Right atrium auricular region (tissue), 2 donors: Measurements from ENCODE around the gene STOML2. TPM values are rescaled to one million over a fixed set of nuclear protein-coding genes. Genes with fewer than 3 reads are reported as not detected.
A peak's percentile ranks its signal among the peaks of the same experiment; 100 is the strongest.

Source experiments
- DNase-seq: peaks from one replicate; pipeline ENCODE4 v3.0.0-alpha.2; 2019; ENCODE audit warnings: low spot score
- H3K27ac ChIP-seq, 2 donors: fragments of 200-600 bp; sonication (generic); 1 replicate in 1 of 2; 2 replicates in 1 of 2; pipeline ENCODE4 v1.5.1; 2016 to 2019
- H3K27me3 ChIP-seq, 2 donors: fragments of 200-600 bp; sonication (generic); one replicate each; pipeline versions ENCODE4 v1.5.1 to v1.6.0; 2017 to 2019
- H3K36me3 ChIP-seq: fragments of 200-600 bp; sonication (generic); one replicate; pipeline ENCODE4 v1.5.1; 2016
- H3K4me1 ChIP-seq, 2 donors: fragments of 200-600 bp; sonication (generic); one replicate each; pipeline versions ENCODE4 v1.5.1 to v1.6.0; 2017 to 2019
- H3K4me3 ChIP-seq, 2 donors: fragments of 200-600 bp; sonication (generic); 1 replicate in 1 of 2; 2 replicates in 1 of 2; pipeline ENCODE4 v1.5.1; 2017 to 2019; ENCODE audit warnings: mild to moderate bottlenecking in 1 of 2, moderate library complexity in 1 of 2
- H3K9me3 ChIP-seq, 2 donors: fragments of 200-600 bp; sonication (generic); one replicate each; pipeline ENCODE4 v1.5.1; 2019
- CTCF ChIP-seq, 2 donors: fragments of 200-600 bp; sonication (generic); IDR thresholded peaks; one replicate each; pipeline ENCODE4 v1.5.1; 2019; ENCODE audit warnings: antibody characterized with exemption in 2 of 2
- total RNA-seq, 2 donors: library from RNA; depleted of rRNA; stranded (reverse); fragments of >200 nt; gene quantifications; one replicate each; pipeline ENCODE4 v1.1.0, GENCODE V29; 2016

Gene STOML2
- total RNA-seq, 2 donors from 2014 or later: 114 to 115 TPM

GRCh38 chr9:35134920-35135319 is 32.0 kb upstream of the STOML2 start:
- TF ChIP-seq CTCF (IDR thresholded peaks at IDR 0.05): no peak
- Histone ChIP-seq H3K4me1 (no peaks in the 10 kb centered on the region), H3K27ac (no peak overlapping the region)

GRCh38 chr9:35116898-35117551 is 14.1 kb upstream of the STOML2 start:
- Histone ChIP-seq H3K4me3 (peak overlapping the region; percentile 62 to 65), H3K9me3 (no peaks in the 10 kb centered on the region), H3K36me3 (no peaks in the 10 kb centered on the region), H3K27ac (peak overlapping the region; percentile 90 to 98), H3K27me3 (no peaks in the 10 kb centered on the region), H3K4me1 (peaks cover 0 to 47% of the 10 kb centered on the region in 2 donors)
- DNase-seq: peak; percentile 95
- peak; percentile 92 to 96 for TF ChIP-seq CTCF (IDR thresholded peaks at IDR 0.05)

More at GRCh38 chr9:35134920-35135319, 32.0 kb upstream of the STOML2 start:
- no peak for DNase-seq
- Histone ChIP-seq H3K36me3 (no peaks in the 10 kb centered on the region), H3K9me3 (no peaks in the 10 kb centered on the region), H3K4me3 (no peak overlapping the region), H3K27me3 (no peaks in the 10 kb centered on the region)

GRCh38 chr9:35116539-35116897 is 13.6 kb upstream of the STOML2 start:
- no peak for TF ChIP-seq CTCF (IDR thresholded peaks at IDR 0.05)
- peaks cover 0 to 51% of the 10 kb centered on the region in 2 donors for H3K4me1 ChIP-seq
- DNase-seq: no peak
- H3K36me3 ChIP-seq: no peaks in the 10 kb centered on the region
- peak overlapping the region; percentile 62 to 65 for H3K4me3 ChIP-seq
- peak overlapping the region; percentile 90 to 98 for H3K27ac ChIP-seq
- H3K27me3 ChIP-seq: no peaks in the 10 kb centered on the region
- no peaks in the 10 kb centered on the region for H3K9me3 ChIP-seq

GRCh38 chr9:35115680-35116538 is 13.0 kb upstream of the STOML2 start, which contains the start of gene ATOSB:
Gene ATOSB (minus strand): TSS chr9:35115862. CDS start chr9:35108274, 7,588 bp downstream.
- H3K36me3 ChIP-seq: no peaks in the 10 kb centered on the region
- no peaks in the 10 kb centered on the region for H3K27me3 ChIP-seq
- H3K9me3 ChIP-seq: no peaks in the 10 kb centered on the region
- peaks cover 0 to 53% of the 10 kb centered on the region in 2 donors for H3K4me1 ChIP-seq
- no peak for TF ChIP-seq CTCF (IDR thresholded peaks at IDR 0.05)
- DNase-seq: peak; percentile 99
- H3K27ac ChIP-seq: peak within 1 kb of the TSS; percentile 90 to 98
- H3K4me3 ChIP-seq: peak within 1 kb of the TSS; percentile 62 to 65

GRCh38 chr9:35114840-35115628 is 12.1 kb upstream of the STOML2 start:
- peaks cover 0 to 62% of the 10 kb centered on the region in 2 donors for H3K4me1 ChIP-seq

More at GRCh38 chr9:35114840-35115628, 12.1 kb upstream of the STOML2 start:
- peak; percentile 80 for DNase-seq
- H3K27ac ChIP-seq: peak overlapping the region; percentile 90 to 98
- no peaks in the 10 kb centered on the region for H3K27me3 ChIP-seq
- no peaks in the 10 kb centered on the region for H3K36me3 ChIP-seq
- H3K9me3 ChIP-seq: no peaks in the 10 kb centered on the region
- peak overlapping the region; percentile 62 to 65 for H3K4me3 ChIP-seq
- no peak for TF ChIP-seq CTCF (IDR thresholded peaks at IDR 0.05)
